ENCODE measurements around the gene NRP1. TPM values are rescaled to one million over a fixed set of nuclear protein-coding genes. Genes with fewer than 3 reads are reported as not detected.

Gene NRP1
- total and polyA plus RNA-seq, 2 donors, result 36.9 to 172 TPM

DNA sequence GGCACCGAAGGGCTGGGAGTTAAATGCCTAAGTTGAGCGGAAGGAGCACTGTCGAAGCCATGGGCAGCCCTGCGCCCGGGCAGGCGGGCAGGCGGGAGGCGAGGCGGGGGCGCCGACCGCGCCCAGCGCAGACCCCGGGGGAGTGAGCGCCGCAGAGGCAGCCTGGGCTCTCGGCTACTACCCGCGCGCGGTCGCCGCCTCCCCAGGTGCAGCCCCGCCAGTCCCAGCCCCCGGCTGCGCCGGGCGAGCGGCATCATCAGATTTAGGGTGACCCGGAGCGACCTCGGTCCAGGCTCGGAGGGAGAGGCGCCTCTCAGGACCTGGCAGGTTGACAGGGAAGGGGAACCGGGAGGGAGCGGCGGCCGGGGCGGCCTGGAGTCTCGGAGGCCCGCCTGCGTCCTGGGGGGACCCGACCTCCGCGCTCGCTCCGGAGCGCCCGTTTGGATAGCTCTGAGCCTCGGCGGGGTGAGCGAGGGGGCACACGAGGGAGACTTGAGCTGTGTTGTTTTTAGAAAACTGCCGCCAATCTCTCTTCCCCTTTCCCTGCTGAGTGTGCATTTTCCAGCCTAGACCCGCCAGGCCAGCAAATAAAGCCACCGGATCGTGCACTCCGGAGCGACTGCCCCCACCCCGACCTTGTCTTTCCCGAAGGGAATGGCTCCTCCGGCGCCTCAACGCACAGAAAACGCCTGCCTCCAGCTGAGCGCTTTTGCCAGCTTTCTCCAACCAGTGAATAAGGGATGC lies 2.3 kb upstream of the NRP1 start:
- DNase-seq (ENCODE audit: extremely low spot score), result no peak
- H3K4me3 ChIP-seq (ENCODE audit: low read depth, low read length), result peak overlapping the region; percentile 50
- peak overlapping the region; percentile 81 for H3K27ac ChIP-seq (ENCODE audit: low read depth)
- no peaks in the 10 kb centered on the region for H3K4me1 ChIP-seq (ENCODE audit: insufficient read depth)
- 1% methylated on average over 67 of the region's 67 CpGs for WGBS
- no peaks in the 10 kb centered on the region for H3K36me3 ChIP-seq (ENCODE audit: insufficient read depth)

- Histone ChIP-seq H3K4me3 (ENCODE audit: low read depth, low read length) (peak overlapping the region; percentile 50), H3K4me1 (ENCODE audit: insufficient read depth) (peaks cover 1% of the 10 kb centered on the region), H3K36me3 (ENCODE audit: insufficient read depth) (no peaks in the 10 kb centered on the region), H3K27ac (ENCODE audit: low read depth) (peak overlapping the region; percentile 81)
- under 1% methylated on average over 52 of the region's 52 CpGs for WGBS
- DNase-seq (ENCODE audit: extremely low spot score), result no peak
These were observed 1.5 kb upstream of the NRP1 start for GRCh38 chr10:33335801-33336581.

DNA sequence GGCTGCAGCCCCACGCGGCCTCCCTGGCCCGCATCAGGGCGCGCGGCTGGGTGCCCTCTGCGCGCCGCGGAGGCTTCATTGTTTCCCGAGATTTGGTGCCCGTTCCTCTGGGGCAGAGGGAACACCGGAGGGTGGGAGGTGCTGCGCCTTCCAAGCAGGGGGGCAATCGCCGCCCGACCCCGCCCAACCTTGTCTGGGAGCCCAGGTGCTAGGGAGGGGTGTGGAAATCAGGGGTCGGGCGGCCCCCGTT lies 1.0 kb upstream of the NRP1 start:
- 0% methylated on average over 21 of the region's 21 CpGs for WGBS
- Histone ChIP-seq H3K27ac (ENCODE audit: low read depth) (peak overlapping the region; percentile 76), H3K36me3 (ENCODE audit: insufficient read depth) (no peaks in the 10 kb centered on the region), H3K4me3 (ENCODE audit: low read depth, low read length) (peak overlapping the region; percentile 50), H3K4me1 (ENCODE audit: insufficient read depth) (peaks cover 2% of the 10 kb centered on the region)
- DNase-seq (ENCODE audit: extremely low spot score), result no peak

GRCh38 chr10:33334805-33335550 lies 511 bp upstream of the NRP1 start:
- peak overlapping the region; percentile 50 for H3K4me3 ChIP-seq (ENCODE audit: low read depth, low read length)
- under 1% methylated on average over 68 of the region's 68 CpGs for WGBS
- H3K27ac ChIP-seq (ENCODE audit: low read depth), result peak overlapping the region; percentile 76
- no peaks in the 10 kb centered on the region for H3K36me3 ChIP-seq (ENCODE audit: insufficient read depth)
- peak; percentile 86 for DNase-seq (ENCODE audit: extremely low spot score)
- H3K4me1 ChIP-seq (ENCODE audit: insufficient read depth), result peaks cover 2% of the 10 kb centered on the region

GRCh38 chr10:33333260-33334101 lies 986 bp downstream of the NRP1 start:
- H3K36me3 ChIP-seq (ENCODE audit: insufficient read depth), result no peaks in the 10 kb centered on the region
- H3K27ac ChIP-seq (ENCODE audit: low read depth), result peak overlapping the region; percentile 46
- H3K4me1 ChIP-seq (ENCODE audit: insufficient read depth), result peaks cover 2% of the 10 kb centered on the region
- H3K4me3 ChIP-seq (ENCODE audit: low read depth, low read length), result peak overlapping the region; percentile 50
- WGBS, result 18% methylated on average over 7 of the region's 7 CpGs
- DNase-seq (ENCODE audit: extremely low spot score), result no peak

DNA sequence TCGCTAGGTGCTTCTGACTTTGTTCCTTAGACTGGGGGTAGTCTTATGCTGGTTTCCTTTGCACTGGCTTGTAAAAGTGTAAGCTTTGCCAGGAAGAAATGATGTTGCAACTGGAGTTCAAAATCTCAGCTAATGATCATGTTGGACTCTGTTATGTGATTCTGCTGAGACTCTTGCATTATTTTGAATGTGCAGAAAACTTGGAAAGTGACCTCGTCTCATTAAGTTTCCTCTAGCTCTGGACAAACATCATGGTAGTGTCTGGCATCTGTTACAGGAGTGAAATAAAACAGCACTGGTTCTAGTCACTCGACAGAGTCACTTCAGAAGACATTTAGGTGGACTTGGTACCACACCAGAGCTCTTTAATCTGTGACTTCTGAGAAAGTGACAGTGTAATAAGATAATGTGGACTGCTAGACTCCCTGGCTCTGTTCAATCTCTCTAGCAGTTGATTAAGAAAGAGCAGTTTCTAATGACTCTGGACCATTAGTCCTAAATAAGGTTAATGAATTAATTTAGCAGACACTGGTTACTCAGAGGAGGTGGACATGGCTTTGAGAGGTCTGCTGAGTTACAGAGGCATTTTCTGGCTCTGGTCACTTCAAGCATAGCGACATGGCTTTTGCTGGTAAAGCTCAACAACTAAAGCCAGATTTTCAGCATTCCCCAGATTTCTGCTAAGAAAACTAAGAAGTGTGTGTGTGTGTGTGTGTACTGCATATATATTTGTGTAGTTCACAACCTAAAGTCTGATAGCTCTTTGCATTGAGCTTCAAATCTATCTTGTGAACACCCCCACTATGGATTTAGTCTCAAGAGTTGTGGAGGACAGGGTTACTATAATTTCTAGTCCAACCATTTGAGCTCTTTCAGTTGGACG lies 2.0 kb downstream of the NRP1 start:
- 23% methylated on average over 5 of the region's 5 CpGs for WGBS
- Histone ChIP-seq H3K4me3 (ENCODE audit: low read depth, low read length) (peak overlapping the region; percentile 50), H3K4me1 (ENCODE audit: insufficient read depth) (peaks cover 2% of the 10 kb centered on the region), H3K27ac (ENCODE audit: low read depth) (no peak overlapping the region), H3K36me3 (ENCODE audit: insufficient read depth) (no peaks in the 10 kb centered on the region)
- no peak for DNase-seq (ENCODE audit: extremely low spot score)

DNA sequence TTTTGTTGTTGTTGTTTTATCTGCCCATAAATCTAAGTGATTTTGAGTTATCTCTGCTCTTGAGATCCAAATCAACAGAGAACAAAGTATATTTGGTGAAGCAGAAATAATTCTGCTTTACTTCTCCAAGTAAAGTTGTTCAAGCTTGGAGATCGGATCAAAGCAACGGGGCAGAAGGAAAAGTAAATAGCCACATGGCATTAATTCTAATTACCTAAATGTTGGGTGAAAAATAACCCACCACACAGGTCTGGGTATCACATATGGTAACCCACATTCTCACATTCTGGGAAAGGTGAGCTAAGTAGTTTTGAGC lies 3.1 kb downstream of the NRP1 start:
- WGBS, result 44% methylated on average over 2 of the region's 2 CpGs
- peak overlapping the region; percentile 36 for H3K4me3 ChIP-seq (ENCODE audit: low read depth, low read length)
- peaks cover 2% of the 10 kb centered on the region for H3K4me1 ChIP-seq (ENCODE audit: insufficient read depth)
- DNase-seq (ENCODE audit: extremely low spot score), result no peak
- no peaks in the 10 kb centered on the region for H3K36me3 ChIP-seq (ENCODE audit: insufficient read depth)
- peak overlapping the region; percentile 32 for H3K27ac ChIP-seq (ENCODE audit: low read depth)

GRCh38 chr10:33330543-33331378 lies 3.7 kb downstream of the NRP1 start:
- H3K4me3 ChIP-seq (ENCODE audit: low read depth, low read length), result peak overlapping the region; percentile 36
- H3K36me3 ChIP-seq (ENCODE audit: insufficient read depth), result no peaks in the 10 kb centered on the region
- DNase-seq (ENCODE audit: extremely low spot score), result no peak
- H3K27ac ChIP-seq (ENCODE audit: low read depth), result no peak overlapping the region
- H3K4me1 ChIP-seq (ENCODE audit: insufficient read depth), result peaks cover 2% of the 10 kb centered on the region
- 15% methylated on average over 13 of the region's 13 CpGs for WGBS

- no peak for DNase-seq (ENCODE audit: extremely low spot score)
- no peaks in the 10 kb centered on the region for H3K36me3 ChIP-seq (ENCODE audit: insufficient read depth)
- 91% methylated on average over 2 of the region's 2 CpGs for WGBS
- H3K4me1 ChIP-seq (ENCODE audit: insufficient read depth), result peaks cover 2% of the 10 kb centered on the region
- no peak overlapping the region for H3K4me3 ChIP-seq (ENCODE audit: low read depth, low read length)
- no peak overlapping the region for H3K27ac ChIP-seq (ENCODE audit: low read depth)
These were observed 5.3 kb downstream of the NRP1 start for GRCh38 chr10:33329178-33329577.

DNA sequence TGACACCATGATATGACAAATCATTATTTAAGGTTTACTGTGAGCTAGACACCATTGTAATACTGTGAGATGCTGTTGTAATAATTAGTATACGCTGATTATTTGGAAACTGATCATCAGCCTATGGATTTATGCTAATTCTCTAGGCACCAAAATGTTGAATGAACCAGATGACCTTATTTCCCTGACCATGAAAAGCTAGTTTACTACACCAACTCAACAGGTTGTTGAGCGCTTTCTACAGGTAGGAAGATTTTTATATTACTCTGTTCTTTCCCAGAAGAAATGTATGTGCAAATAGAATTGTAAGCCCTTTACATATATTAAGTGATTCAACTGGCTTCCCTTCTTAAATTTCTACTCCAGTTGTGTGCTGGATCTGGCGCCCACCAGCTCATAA lies 6.2 kb downstream of the NRP1 start:
- DNase-seq (ENCODE audit: extremely low spot score), result no peak
- Histone ChIP-seq H3K36me3 (ENCODE audit: insufficient read depth) (no peaks in the 10 kb centered on the region), H3K4me1 (ENCODE audit: insufficient read depth) (peaks cover 2% of the 10 kb centered on the region), H3K27ac (ENCODE audit: low read depth) (no peak overlapping the region), H3K4me3 (ENCODE audit: low read depth, low read length) (no peak overlapping the region)
- WGBS, result 96% methylated on average over 3 of the region's 3 CpGs

DNA sequence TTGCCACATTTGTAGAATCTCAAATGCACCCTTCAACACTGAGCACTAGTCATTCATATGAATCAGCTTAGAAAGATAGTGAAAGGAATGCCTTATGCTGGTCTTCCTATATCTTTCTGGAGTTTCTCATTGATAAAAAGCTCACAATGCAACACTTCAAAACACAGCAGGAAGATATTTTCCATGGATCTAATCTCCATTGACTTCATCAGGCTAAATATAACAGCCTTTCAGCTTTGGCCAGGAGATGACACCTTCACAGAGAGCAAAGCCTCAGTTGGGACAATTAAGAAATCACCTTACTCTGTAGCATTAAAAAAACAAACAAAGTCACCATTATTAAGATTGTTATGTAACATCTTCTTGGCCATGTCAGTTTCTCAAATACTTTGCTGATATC lies 6.7 kb downstream of the NRP1 start:
- DNase-seq (ENCODE audit: extremely low spot score), result no peak
- no peak overlapping the region for H3K4me3 ChIP-seq (ENCODE audit: low read depth, low read length)
- peaks cover 2% of the 10 kb centered on the region for H3K4me1 ChIP-seq (ENCODE audit: insufficient read depth)

GRCh38 chr10:33326933-33327332 lies 7.5 kb downstream of the NRP1 start:
- no peak overlapping the region for H3K4me3 ChIP-seq (ENCODE audit: low read depth, low read length)
- WGBS, result 61% methylated on average over 2 of the region's 2 CpGs
- no peak overlapping the region for H3K27ac ChIP-seq (ENCODE audit: low read depth)
- DNase-seq (ENCODE audit: extremely low spot score), result no peak
- H3K36me3 ChIP-seq (ENCODE audit: insufficient read depth), result no peaks in the 10 kb centered on the region
- peaks cover 2% of the 10 kb centered on the region for H3K4me1 ChIP-seq (ENCODE audit: insufficient read depth)

More for the DNA sequence above, 6.7 kb downstream of the NRP1 start:
- no peaks in the 10 kb centered on the region for H3K36me3 ChIP-seq (ENCODE audit: insufficient read depth)
- H3K27ac ChIP-seq (ENCODE audit: low read depth), result no peak overlapping the region
